Loucy (cell line): ENCODE results near the gene SECTM1.

Source experiments
- CTCF ChIP-seq: fragments of 200-600 bp; sonication (generic); conservative IDR thresholded peaks from 2 replicates; pipeline ENCODE4 v1.5.1; 2014; ENCODE audit warnings: mild to moderate bottlenecking, antibody characterized with exemption, low read length
- EZH2phosphoT487 ChIP-seq: fragments of 200-600 bp; IDR thresholded peaks from 2 replicates; pipeline ENCODE4 v1.6.1; 2018; ENCODE audit warnings: antibody characterized with exemption, mild to moderate bottlenecking, moderate library complexity, borderline replicate concordance

GRCh38 chr17:82333279-82334171 is at the start of gene SECTM1:
- TF ChIP-seq CTCF (no peak), EZH2phosphoT487 (no peak)
